MM.1S (cell line): Measurements from ENCODE around the gene EDA2R.

Experiments
- CTCF ChIP-seq: fragments of 300-600 bp; sonication (generic); IDR thresholded peaks from 2 replicates; pipeline ENCODE4 v1.5.1; 2016; ENCODE audit warnings: antibody characterized with exemption, low read length, mixed read lengths
- EZH2phosphoT487 ChIP-seq: fragments of 300-600 bp; sonication (generic); IDR thresholded peaks from 2 replicates; pipeline ENCODE4 v1.6.1; 2018; ENCODE audit warnings: antibody characterized with exemption, low read length

- TF ChIP-seq EZH2phosphoT487, result no peak
- no peak for TF ChIP-seq CTCF
Measured at GRCh38 chrX:66676990-66677389, 38.1 kb upstream of the EDA2R start.
